Mesendoderm (in vitro differentiated cells): ENCODE measurements around the gene RAPGEF2.

Experiments used
- DNase-seq: peaks from one replicate; pipeline ENCODE4 v3.0.0; 2013
- H2AK5ac ChIP-seq: 2 replicates; pipeline ENCODE4 v1.6.1; 2013; ENCODE audit warnings: low read length, inconsistent platforms
- H2BK120ac ChIP-seq: 2 replicates; pipeline ENCODE4 v1.6.1; 2013; ENCODE audit warnings: low read depth, mild to moderate bottlenecking, low read length, moderate library complexity, mixed read lengths
- H2BK15ac ChIP-seq: replicated peaks from 2 replicates; pipeline ENCODE4 v1.6.1; 2013; ENCODE audit warnings: low read depth, mild to moderate bottlenecking, moderate library complexity
- H2BK5ac ChIP-seq: 2 replicates; pipeline ENCODE4 v1.6.1; 2013; ENCODE audit warnings: low read length, inconsistent platforms
- H3K18ac ChIP-seq: 2 replicates; pipeline ENCODE4 v1.6.1; 2013; ENCODE audit warnings: mild to moderate bottlenecking, low read length, mixed read lengths
- H3K23ac ChIP-seq: one replicate; pipeline ENCODE4 v1.6.1; 2013; ENCODE audit warnings: low read length
- H3K27ac ChIP-seq: 2 replicates; pipeline ENCODE4 v1.5.1; 2013; ENCODE audit warnings: low read depth, mild to moderate bottlenecking, inconsistent platforms, low read length, moderate library complexity
- H3K27me3 ChIP-seq: 2 replicates; pipeline ENCODE4 v1.6.1; 2013; ENCODE audit warnings: low read length, control low read depth, mild to moderate bottlenecking, inconsistent platforms; ENCODE audit not compliant: insufficient read depth, poor library complexity
- H3K36me3 ChIP-seq: 2 replicates; pipeline ENCODE4 v1.6.1; 2013; ENCODE audit warnings: low read length, inconsistent platforms; ENCODE audit not compliant: control insufficient read depth, insufficient read depth
- H3K4ac ChIP-seq: one replicate; pipeline ENCODE4 v1.6.1; 2013; ENCODE audit warnings: low read depth, mild to moderate bottlenecking, low read length, moderate library complexity
- H3K4me1 ChIP-seq: 2 replicates; pipeline ENCODE4 v1.6.1; 2013; ENCODE audit warnings: low read depth, low read length, inconsistent platforms; ENCODE audit not compliant: control insufficient read depth
- H3K4me2 ChIP-seq: 2 replicates; pipeline ENCODE4 v1.6.1; 2013; ENCODE audit warnings: low read length
- H3K4me3 ChIP-seq: 2 replicates; pipeline ENCODE4 v1.5.1; 2013; ENCODE audit warnings: mild to moderate bottlenecking, low read length
- H3K56ac ChIP-seq: one replicate; pipeline ENCODE4 v1.6.1; 2013; ENCODE audit warnings: low read length
- H3K79me1 ChIP-seq: 2 replicates; pipeline ENCODE4 v1.6.1; 2013; ENCODE audit warnings: low read length, inconsistent platforms
- H3K79me2 ChIP-seq: 2 replicates; pipeline ENCODE4 v1.6.1; 2013; ENCODE audit warnings: mild to moderate bottlenecking, low read length; ENCODE audit not compliant: control insufficient read depth, insufficient read depth
- H3K9ac ChIP-seq: 2 replicates; pipeline ENCODE4 v1.6.1; 2013; ENCODE audit warnings: low read length, inconsistent platforms
- H4K5ac ChIP-seq: one replicate; pipeline ENCODE4 v1.6.1; 2013; ENCODE audit warnings: low read length
- H4K8ac ChIP-seq: one replicate; pipeline ENCODE4 v1.6.1; 2013; ENCODE audit warnings: low read depth, mild to moderate bottlenecking, control low read depth, low read length, moderate library complexity
- WGBS: extraction: QIAGEN DNeasy Blood & Tissue Kit; methylation state at CpG from one replicate; pipeline ENCODE4 v1.1.7; 2013; ENCODE audit warnings: low lambda C conversion rate, missing lambda C conversion rate; ENCODE audit not compliant: insufficient coverage; ENCODE audit errors: extremely low coverage; 5-methylcytosine and 5-hydroxymethylcytosine counted together

Gene RAPGEF2

GRCh38 chr4:159297091-159297490 lies 194.2 kb downstream of the RAPGEF2 start:
- Histone ChIP-seq H3K4me2 (no peak overlapping the region), H3K56ac (no peak overlapping the region), H3K27me3 (no peaks in the 10 kb centered on the region), H2BK120ac (no peak overlapping the region), H3K4me1 (peaks cover 2% of the 10 kb centered on the region), H2BK15ac (no peak overlapping the region), H2BK5ac (no peak overlapping the region), H3K4me3 (no peak overlapping the region), H3K9ac (no peak overlapping the region), H3K27ac (no peak overlapping the region), H3K79me2 (no peaks in the 10 kb centered on the region), H3K36me3 (no peaks in the 10 kb centered on the region), H4K8ac (no peak overlapping the region), H3K23ac (no peak overlapping the region), H3K4ac (no peak overlapping the region), H3K18ac (no peak overlapping the region), H4K5ac (no peak overlapping the region), H2AK5ac (no peak overlapping the region), H3K79me1 (no peaks in the 10 kb centered on the region)
- DNase-seq = no peak
- WGBS = no CpG with 5 or more reads among the region's 4 CpGs

GRCh38 chr4:159298502-159298901 lies 195.6 kb downstream of the RAPGEF2 start:
- H2AK5ac ChIP-seq = no peak overlapping the region
- no peak overlapping the region for H2BK120ac ChIP-seq
- H3K4ac ChIP-seq = no peak overlapping the region
- H3K56ac ChIP-seq = no peak overlapping the region
- no peak overlapping the region for H2BK15ac ChIP-seq
- no peak overlapping the region for H4K8ac ChIP-seq
- no peak overlapping the region for H3K4me3 ChIP-seq
- H2BK5ac ChIP-seq = no peak overlapping the region
- H3K36me3 ChIP-seq = no peaks in the 10 kb centered on the region
- no peak overlapping the region for H3K9ac ChIP-seq
- WGBS = no CpG with 5 or more reads among the region's 4 CpGs
- no peak overlapping the region for H4K5ac ChIP-seq
- no peak overlapping the region for H3K4me2 ChIP-seq
- peaks cover 2% of the 10 kb centered on the region for H3K4me1 ChIP-seq
- H3K27me3 ChIP-seq = no peaks in the 10 kb centered on the region
- no peaks in the 10 kb centered on the region for H3K79me2 ChIP-seq
- no peak overlapping the region for H3K27ac ChIP-seq
- no peak for DNase-seq
- H3K18ac ChIP-seq = no peak overlapping the region
- H3K79me1 ChIP-seq = no peaks in the 10 kb centered on the region
- H3K23ac ChIP-seq = no peak overlapping the region

- Histone ChIP-seq H3K18ac (no peak overlapping the region), H3K23ac (no peak overlapping the region), H3K4me3 (no peak overlapping the region), H4K5ac (no peak overlapping the region), H3K9ac (no peak overlapping the region), H3K4me1 (peaks cover 4% of the 10 kb centered on the region), H2BK15ac (no peak overlapping the region), H2BK120ac (no peak overlapping the region), H3K4me2 (no peak overlapping the region), H3K27ac (no peak overlapping the region), H3K56ac (no peak overlapping the region), H2AK5ac (no peak overlapping the region), H3K36me3 (no peaks in the 10 kb centered on the region), H3K27me3 (no peaks in the 10 kb centered on the region), H2BK5ac (no peak overlapping the region), H3K4ac (no peak overlapping the region), H3K79me2 (no peaks in the 10 kb centered on the region), H3K79me1 (no peaks in the 10 kb centered on the region), H4K8ac (no peak overlapping the region)
- DNase-seq = no peak
- no CpG with 5 or more reads among the region's 4 CpGs for WGBS
Measured at GRCh38 chr4:159303435-159303834, 200.6 kb downstream of the RAPGEF2 start.

- no peak overlapping the region for H3K4me3 ChIP-seq
- H3K9ac ChIP-seq = no peak overlapping the region
- no peak overlapping the region for H4K8ac ChIP-seq
- no peak overlapping the region for H2AK5ac ChIP-seq
- no CpG with 5 or more reads among the region's 2 CpGs for WGBS
- no peaks in the 10 kb centered on the region for H3K79me1 ChIP-seq
- H2BK120ac ChIP-seq = no peak overlapping the region
- no peak overlapping the region for H2BK15ac ChIP-seq
- no peak overlapping the region for H4K5ac ChIP-seq
- no peaks in the 10 kb centered on the region for H3K36me3 ChIP-seq
- no peak overlapping the region for H3K18ac ChIP-seq
- H3K56ac ChIP-seq = no peak overlapping the region
- no peak overlapping the region for H3K4me2 ChIP-seq
- no peaks in the 10 kb centered on the region for H3K79me2 ChIP-seq
- DNase-seq = no peak
- no peak overlapping the region for H2BK5ac ChIP-seq
- no peak overlapping the region for H3K23ac ChIP-seq
- H3K27ac ChIP-seq = no peak overlapping the region
- H3K4me1 ChIP-seq = peaks cover 5% of the 10 kb centered on the region
- H3K27me3 ChIP-seq = no peaks in the 10 kb centered on the region
- no peak overlapping the region for H3K4ac ChIP-seq
Measured at GRCh38 chr4:159305129-159305528, 202.2 kb downstream of the RAPGEF2 start.

GRCh38 chr4:159307929-159308328 lies 205.1 kb downstream of the RAPGEF2 start:
- peaks cover 5% of the 10 kb centered on the region for H3K4me1 ChIP-seq
- no peak overlapping the region for H3K18ac ChIP-seq
- no peak overlapping the region for H2BK15ac ChIP-seq
- no peaks in the 10 kb centered on the region for H3K79me1 ChIP-seq
- no CpG with 5 or more reads among the region's 2 CpGs for WGBS
- no peak overlapping the region for H4K8ac ChIP-seq
- H3K79me2 ChIP-seq = no peaks in the 10 kb centered on the region
- H3K4me3 ChIP-seq = no peak overlapping the region
- no peak overlapping the region for H2AK5ac ChIP-seq
- no peaks in the 10 kb centered on the region for H3K27me3 ChIP-seq
- H3K36me3 ChIP-seq = no peaks in the 10 kb centered on the region
- no peak overlapping the region for H3K56ac ChIP-seq
- DNase-seq = peak; percentile 36
- H3K4ac ChIP-seq = no peak overlapping the region
- no peak overlapping the region for H3K9ac ChIP-seq
- H3K4me2 ChIP-seq = no peak overlapping the region
- H2BK5ac ChIP-seq = no peak overlapping the region
- no peak overlapping the region for H4K5ac ChIP-seq
- no peak overlapping the region for H3K23ac ChIP-seq
- no peak overlapping the region for H3K27ac ChIP-seq
- no peak overlapping the region for H2BK120ac ChIP-seq

DNA sequence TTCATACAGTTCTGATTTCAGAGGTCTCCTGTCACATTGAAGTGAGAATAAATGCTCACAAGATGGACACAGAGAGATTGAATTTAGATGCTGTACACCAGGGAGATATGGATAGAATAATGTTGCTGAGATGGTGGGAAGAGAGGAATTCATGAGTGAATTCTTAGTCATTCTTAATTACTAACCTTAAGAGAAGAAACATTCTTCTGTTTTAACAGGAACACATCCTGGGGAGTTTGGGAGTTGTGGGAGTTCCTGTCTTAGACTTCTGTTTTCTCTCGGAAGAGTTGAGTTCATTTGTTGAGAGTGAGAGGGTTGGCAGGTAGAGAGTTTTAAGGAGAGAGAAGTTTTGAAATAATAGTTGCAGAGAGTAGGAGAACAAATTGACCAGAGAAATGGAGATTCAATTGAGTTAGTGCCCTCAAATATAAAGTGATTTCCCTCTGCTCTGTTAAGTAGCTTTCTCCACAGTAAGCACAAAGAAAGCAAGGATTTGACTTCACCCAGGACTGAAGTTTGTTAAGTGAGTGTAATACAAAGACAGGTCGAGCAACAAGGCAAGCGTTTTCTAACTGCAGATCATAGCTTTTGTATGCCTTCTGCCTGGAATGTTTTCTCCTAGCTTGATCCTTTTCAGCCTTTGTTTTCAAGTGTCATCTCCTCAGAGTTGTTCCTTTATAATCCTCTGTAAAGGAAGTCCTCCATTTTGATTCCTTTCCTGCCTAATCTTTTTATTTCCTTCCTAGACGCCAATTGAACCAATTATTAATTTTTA lies 205.9 kb downstream of the RAPGEF2 start:
- no CpG with 5 or more reads among the region's 4 CpGs for WGBS
- Histone ChIP-seq H3K27ac (no peak overlapping the region), H3K4ac (no peak overlapping the region), H2AK5ac (no peak overlapping the region), H3K4me1 (peaks cover 5% of the 10 kb centered on the region), H4K5ac (no peak overlapping the region), H3K18ac (no peak overlapping the region), H3K23ac (no peak overlapping the region), H2BK15ac (no peak overlapping the region), H3K4me2 (no peak overlapping the region), H3K56ac (no peak overlapping the region), H4K8ac (no peak overlapping the region), H3K79me1 (no peaks in the 10 kb centered on the region), H3K79me2 (no peaks in the 10 kb centered on the region), H2BK5ac (no peak overlapping the region), H2BK120ac (no peak overlapping the region), H3K36me3 (no peaks in the 10 kb centered on the region), H3K4me3 (no peak overlapping the region), H3K27me3 (no peaks in the 10 kb centered on the region), H3K9ac (no peak overlapping the region)
- DNase-seq = peak; percentile 48
